HCT116 (cell line): ENCODE results near the gene RIN1. TPM values are rescaled to one million over a fixed set of nuclear protein-coding genes. Genes with fewer than 3 reads are reported as not detected.

ENCODE experiments used
- ATAC-seq: fragments of 200-7000 bp; cut with Tn5 transposase; 2 replicates; pipeline ENCODE4 v1.9.1; 2020; ENCODE audit warnings: mild to moderate bottlenecking, moderate library complexity
- BruUV-seq: library from RNA; stranded (reverse); fragments of 400-500 nt; replicated peaks from 2 replicates; lab custom pipeline; 2021; lab: Mats Ljungman, UMichigan
- CTCF ChIA-PET: fragments of 300-600 bp; sonication (Branson Sonifier 250); formaldehyde crosslinking; loops from one replicate; lab custom pipeline; 2021; ENCODE audit warnings: antibody characterized with exemption; lab: Charles Lee
- POLR2A ChIA-PET: fragments of 300-600, 350-600 bp; sonication (Branson Sonifier 250); formaldehyde crosslinking; loops from one replicate; lab custom pipeline; 2021; ENCODE audit warnings: antibody characterized with exemption; lab: Charles Lee
- RAD21 ChIA-PET, 2 experiments: fragments of 300-600 bp; sonication (Branson Sonifier 250); formaldehyde crosslinking; loops; one replicate each; lab custom pipeline; 2023; ENCODE audit warnings: low total read pairs in 2 of 2; ENCODE audit not compliant: uncharacterized antibody in 2 of 2, unreplicated experiment in 2 of 2, low non-redundant PET in 1 of 2; lab: Charles Lee
- DNase-seq: peaks from one replicate; pipeline ENCODE4 v3.0.0-alpha.2; 2010; ENCODE audit warnings: low read depth, low spot score
- H2AFZ ChIP-seq: fragments of 200-600 bp; shearing (Covaris generic), sonication (generic); 2 replicates; pipeline ENCODE4 v1.6.1; 2017; ENCODE audit warnings: low read depth, mixed run types, mixed read lengths, antibody characterized with exemption, low read length; ENCODE audit not compliant: poor library complexity, severe bottlenecking
- H3K27ac ChIP-seq: 2 replicates; pipeline ENCODE4 v1.5.1; 2012; ENCODE audit warnings: low read depth, low read length
- H3K27me3 ChIP-seq: fragments of 200-600 bp; sonication (generic); 2 replicates; pipeline ENCODE4 v1.6.1; 2016; ENCODE audit warnings: mixed run types, low read length, mixed read lengths; ENCODE audit not compliant: insufficient read depth
- H3K36me3 ChIP-seq, 2 experiments: fragments of 200-500 bp in 1 of 2; fragments of 200-600 bp in 1 of 2; sonication (Bioruptor generic) in 1 of 2; sonication (generic) in 1 of 2; 2 replicates each; pipeline versions ENCODE4 v1.5.1 to v1.6.1; 2014 to 2016; ENCODE audit warnings: low read length in 2 of 2, inconsistent platforms in 1 of 2, mixed read lengths in 1 of 2, mixed run types in 1 of 2; ENCODE audit not compliant: insufficient read depth in 2 of 2, control insufficient read depth in 1 of 2
- H3K4me1 ChIP-seq, 2 experiments: fragments of 200-600 bp in 1 of 2; sonication (generic) in 1 of 2; 2 replicates each; pipeline versions ENCODE4 v1.5.1 to v1.6.1; 2012 to 2017; ENCODE audit warnings: low read length in 2 of 2, inconsistent platforms in 1 of 2, mild to moderate bottlenecking in 1 of 2, mixed read lengths in 1 of 2, mixed run types in 1 of 2, moderate library complexity in 1 of 2; ENCODE audit not compliant: insufficient read depth in 2 of 2, control insufficient read depth in 1 of 2
- H3K4me2 ChIP-seq: fragments of 200-600 bp; sonication (generic); 2 replicates; pipeline ENCODE4 v1.6.1; 2017; ENCODE audit warnings: mixed run types, low read length, mixed read lengths
- H3K4me3 ChIP-seq, 2 experiments: fragments of 200-600 bp in 1 of 2; sonication (generic) in 1 of 2; replicated peaks in 1 of 2; 2 replicates each; pipeline ENCODE4 v1.5.1; 2011 to 2016; ENCODE audit warnings: low read length in 2 of 2, control low read depth in 1 of 2, low read depth in 1 of 2, mild to moderate bottlenecking in 1 of 2, mixed read lengths in 1 of 2, mixed run types in 1 of 2
- H3K79me2 ChIP-seq: fragments of 200-600 bp; sonication (generic); 2 replicates; pipeline ENCODE4 v1.6.1; 2017; ENCODE audit warnings: mild to moderate bottlenecking, mixed run types, low read length, moderate library complexity, mixed read lengths; ENCODE audit not compliant: insufficient read depth
- H3K9ac ChIP-seq: fragments of 200-600 bp; sonication (generic); 2 replicates; pipeline ENCODE4 v1.6.1; 2016; ENCODE audit warnings: low read length, mixed read lengths
- H3K9me2 ChIP-seq: fragments of 200-600 bp; sonication (generic), shearing (Covaris generic); 2 replicates; pipeline ENCODE4 v1.6.1; 2017; ENCODE audit warnings: mixed run types, mild to moderate bottlenecking, moderate library complexity; ENCODE audit not compliant: insufficient read depth
- H3K9me3 ChIP-seq, 2 experiments: fragments of 200-500 bp in 1 of 2; fragments of 200-600 bp in 1 of 2; sonication (Bioruptor generic) in 1 of 2; sonication (generic) in 1 of 2; 2 replicates each; pipeline ENCODE4 v1.6.1; 2014 to 2017; ENCODE audit warnings: low read length in 2 of 2, mixed read lengths in 2 of 2, inconsistent platforms in 1 of 2, low read depth in 1 of 2, mild to moderate bottlenecking in 1 of 2, mixed run types in 1 of 2, moderate library complexity in 1 of 2; ENCODE audit not compliant: control insufficient read depth in 1 of 2, insufficient read depth in 1 of 2
- H4K20me1 ChIP-seq: fragments of 200-600 bp; sonication (generic), shearing (Covaris generic); 2 replicates; pipeline ENCODE4 v1.6.1; 2017; ENCODE audit warnings: mixed run types, mild to moderate bottlenecking, moderate library complexity; ENCODE audit not compliant: insufficient read depth
- CTCF ChIP-seq, 3 experiments: fragments of 200-600 bp in 1 of 3; sonication (generic) in 1 of 3; IDR thresholded peaks in 2 of 3; conservative IDR thresholded peaks in 1 of 3; 2 replicates each; pipeline ENCODE4 v1.5.1; 2012 to 2017; ENCODE audit warnings: low read depth in 2 of 3, low read length in 2 of 3, antibody characterized with exemption in 1 of 3, borderline replicate concordance in 1 of 3, control low read depth in 1 of 3, mild to moderate bottlenecking in 1 of 3, mixed read lengths in 1 of 3, mixed run types in 1 of 3, moderate library complexity in 1 of 3; ENCODE audit not compliant: insufficient read depth in 1 of 3
- EGR1 ChIP-seq: IDR thresholded peaks from 2 replicates; pipeline ENCODE4 v1.6.1; 2012; ENCODE audit warnings: low read depth
- EZH2 ChIP-seq: fragments of 200-600 bp; sonication (generic); IDR thresholded peaks from 2 replicates; pipeline ENCODE4 v1.6.1; 2017; ENCODE audit warnings: antibody characterized with exemption, mixed run types
- JUND ChIP-seq: IDR thresholded peaks from 2 replicates; pipeline ENCODE4 v1.6.1; 2012
- MAX ChIP-seq: IDR thresholded peaks from 2 replicates; pipeline ENCODE4 v1.6.1; 2012
- POLR2AphosphoS5 ChIP-seq: IDR thresholded peaks from 2 replicates; pipeline ENCODE4 v1.6.1; 2011; ENCODE audit warnings: mild to moderate bottlenecking, low read depth, low read length, moderate library complexity
- RAD21 ChIP-seq: IDR thresholded peaks from 2 replicates; pipeline ENCODE4 v1.6.1; 2012; ENCODE audit warnings: low read depth, mild to moderate bottlenecking
- SP1 ChIP-seq: IDR thresholded peaks from 2 replicates; pipeline ENCODE4 v1.6.1; 2012; ENCODE audit warnings: low read depth
- TCF7L2 ChIP-seq: IDR thresholded peaks from 2 replicates; pipeline ENCODE4 v1.7.0; 2011; ENCODE audit warnings: borderline replicate concordance, inconsistent platforms; ENCODE audit not compliant: insufficient read depth, insufficient read length; ENCODE audit errors: extremely low read depth
- YY1 ChIP-seq: IDR thresholded peaks from 2 replicates; pipeline ENCODE4 v1.6.1; 2011; ENCODE audit warnings: low read length, low read depth, moderate library complexity, mild to moderate bottlenecking; ENCODE audit not compliant: insufficient replicate concordance; ENCODE audit errors: extremely low read depth
- ZFX ChIP-seq: fragments of 450-650 bp; IDR thresholded peaks from 2 replicates; pipeline ENCODE4 v1.6.1; 2017
- ZNF274 ChIP-seq: fragments of 200-500 bp; sonication (Bioruptor generic); IDR thresholded peaks from 2 replicates; pipeline ENCODE4 v1.6.1; 2014; ENCODE audit warnings: mild to moderate bottlenecking, low read depth, low read length, inconsistent platforms
- intact Hi-C: fragments of 100-400 bp; cut with micrococcal nuclease; formaldehyde crosslinking; loops from 2 replicates; pipeline ENCODE4 v1.10.0; 2022
- total RNA-seq: library from RNA; stranded (reverse); gene quantifications from one replicate; pipeline ENCODE4 v1.2.1, GENCODE V29; 2021; ENCODE audit not compliant: unreplicated experiment
- TF ChIP-seq, protein P1 (sequence below): IDR thresholded peaks from 2 replicates; pipeline ENCODE4 v1.6.1; 2011; ENCODE audit warnings: mild to moderate bottlenecking, low read length, moderate library complexity; ENCODE audit not compliant: insufficient replicate concordance; ENCODE audit errors: extremely low read depth
- TF ChIP-seq, protein P2 (sequence below): IDR thresholded peaks from 2 replicates; pipeline ENCODE4 v1.6.1; 2012

Gene RIN1
- total RNA-seq, 1 experiment from 2014 or later = 38.7 TPM

GRCh38 chr11:66346476-66347424 is 10.5 kb upstream of the RIN1 start:
- no peaks in the 10 kb centered on the region for H3K9me3 ChIP-seq
- CTCF ChIA-PET = interaction anchor here (2.1 kb wide), 1 partner anchor 34 kb away, joined by 4 read pairs; no protein-coding TSS in a partner anchor
- no TSS peak for BruUV-seq
- H4K20me1 ChIP-seq = no peaks in the 10 kb centered on the region
- H3K4me1 ChIP-seq = peaks cover 14 to 37% of the 10 kb centered on the region in 2 experiments
- peaks cover 0 to 1% of the 10 kb centered on the region in 2 experiments; a peak in 2 of 4 replicates for H3K36me3 ChIP-seq
- POLR2A ChIA-PET = no interaction called here
- no peak overlapping the region for H2AFZ ChIP-seq
- H3K27me3 ChIP-seq = no peaks in the 10 kb centered on the region
- peaks cover 22% of the 10 kb centered on the region for H3K79me2 ChIP-seq
- ATAC-seq (no peak), DNase-seq (no peak)
- H3K9ac ChIP-seq = peak overlapping the region; percentile 56
- H3K27ac ChIP-seq = peak overlapping the region; percentile 57; the same call in 1 of the 2 replicates
- peak overlapping the region; percentile 89 for H3K4me2 ChIP-seq
- RAD21 ChIA-PET = no interaction called here
- H3K4me3 ChIP-seq = peak overlapping the region; percentile 46 to 53
- no peaks in the 10 kb centered on the region for H3K9me2 ChIP-seq
- TF ChIP-seq JUND = no peak
- TF ChIP-seq CTCF (IDR thresholded peaks at IDR 0.05 in 2 of 3, conservative IDR thresholded peaks at IDR 0.05 in 1 of 3; ENCODE audit: borderline replicate concordance in 1 of 3, insufficient read depth in 1 of 3, low read depth in 2 of 3, low read length in 2 of 3) = no peak
- no peak for TF ChIP-seq YY1
- TF ChIP-seq EZH2 = no peak
- TF ChIP-seq EGR1 = no peak
- no peak for TF ChIP-seq ZFX
- TF ChIP-seq TCF7L2 = no peak
- no peak for TF ChIP-seq RAD21
- TF ChIP-seq MAX = no peak
- TF ChIP-seq, protein P1, sequence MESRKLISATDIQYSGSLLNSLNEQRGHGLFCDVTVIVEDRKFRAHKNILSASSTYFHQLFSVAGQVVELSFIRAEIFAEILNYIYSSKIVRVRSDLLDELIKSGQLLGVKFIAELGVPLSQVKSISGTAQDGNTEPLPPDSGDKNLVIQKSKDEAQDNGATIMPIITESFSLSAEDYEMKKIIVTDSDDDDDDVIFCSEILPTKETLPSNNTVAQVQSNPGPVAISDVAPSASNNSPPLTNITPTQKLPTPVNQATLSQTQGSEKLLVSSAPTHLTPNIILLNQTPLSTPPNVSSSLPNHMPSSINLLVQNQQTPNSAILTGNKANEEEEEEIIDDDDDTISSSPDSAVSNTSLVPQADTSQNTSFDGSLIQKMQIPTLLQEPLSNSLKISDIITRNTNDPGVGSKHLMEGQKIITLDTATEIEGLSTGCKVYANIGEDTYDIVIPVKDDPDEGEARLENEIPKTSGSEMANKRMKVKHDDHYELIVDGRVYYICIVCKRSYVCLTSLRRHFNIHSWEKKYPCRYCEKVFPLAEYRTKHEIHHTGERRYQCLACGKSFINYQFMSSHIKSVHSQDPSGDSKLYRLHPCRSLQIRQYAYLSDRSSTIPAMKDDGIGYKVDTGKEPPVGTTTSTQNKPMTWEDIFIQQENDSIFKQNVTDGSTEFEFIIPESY = no peak
- TF ChIP-seq, protein P2, sequence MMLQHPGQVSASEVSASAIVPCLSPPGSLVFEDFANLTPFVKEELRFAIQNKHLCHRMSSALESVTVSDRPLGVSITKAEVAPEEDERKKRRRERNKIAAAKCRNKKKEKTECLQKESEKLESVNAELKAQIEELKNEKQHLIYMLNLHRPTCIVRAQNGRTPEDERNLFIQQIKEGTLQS = no peak
- TF ChIP-seq ZNF274 = no peak
- TF ChIP-seq SP1 = no peak
- no peak for TF ChIP-seq POLR2AphosphoS5
- intact Hi-C loops = no loop called here
